ENCODE data around the gene PPP1R10. TPM values are rescaled to one million over a fixed set of nuclear protein-coding genes. Genes with fewer than 3 reads are reported as not detected.

PPP1R10 gene
- total and polyA plus RNA-seq, 2 experiments from 2014 or later: 34.5 to 38.6 TPM

- WGBS (ENCODE audit: low lambda C conversion rate, missing lambda C conversion rate): 87% methylated on average over 7 of the region's 7 CpGs
- no peak overlapping the region for H3K27ac ChIP-seq
- peaks cover 5% of the 10 kb centered on the region for H3K36me3 ChIP-seq (replicated peaks; ENCODE audit: insufficient read depth, low read depth)
- H3K4me2 ChIP-seq: no peak overlapping the region
- no peak overlapping the region for H3K4me3 ChIP-seq
- H3K9me3 ChIP-seq (ENCODE audit: low read depth): no peaks in the 10 kb centered on the region
- no peaks in the 10 kb centered on the region for H3K4me1 ChIP-seq (ENCODE audit: insufficient read depth)
- no peaks in the 10 kb centered on the region for H3K27me3 ChIP-seq
- no peaks in the 10 kb centered on the region for H4K20me1 ChIP-seq (ENCODE audit: insufficient read depth, poor library complexity, severe bottlenecking)
- H2AFZ ChIP-seq: no peak overlapping the region
- no peaks in the 10 kb centered on the region for H3K9me2 ChIP-seq (replicated peaks; ENCODE audit: insufficient read depth)
- TF ChIP-seq CTCF (IDR thresholded peaks at IDR 0.05; ENCODE audit: poor library complexity) (no peak), EZH2 (IDR thresholded peaks at IDR 0.05; ENCODE audit: borderline replicate concordance) (no peak), EZH2phosphoT487 (IDR thresholded peaks at IDR 0.05; ENCODE audit: low read depth, severe bottlenecking, unreplicated experiment) (no peak)
- H3K79me2 ChIP-seq: no peaks in the 10 kb centered on the region
- DNase-seq (ENCODE audit: low spot score): no peak
Measured at GRCh38 chr6:30656513-30656912, 39.5 kb upstream of the PPP1R10 start.

DNA sequence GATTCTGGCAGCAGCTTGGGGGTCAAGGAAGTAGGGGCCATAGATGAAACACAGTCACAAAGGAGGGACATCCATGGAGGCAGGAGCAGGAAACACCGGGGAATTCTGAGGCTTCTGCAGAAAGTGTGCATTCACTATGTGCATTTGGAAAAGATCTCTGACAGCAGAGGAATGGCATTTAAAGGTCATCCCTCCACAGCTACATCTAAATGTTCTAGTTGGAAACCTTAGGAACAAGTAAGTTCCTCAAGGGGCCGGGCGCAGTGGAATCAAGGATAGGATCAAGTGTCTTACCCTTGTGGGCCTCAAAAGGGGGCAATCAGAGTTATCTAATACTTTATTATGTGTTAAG is 38.7 kb upstream of the PPP1R10 start:
- WGBS (ENCODE audit: low lambda C conversion rate, missing lambda C conversion rate): 96% methylated on average over 3 of the region's 3 CpGs
- Histone ChIP-seq H3K4me2 (no peak overlapping the region), H3K4me1 (ENCODE audit: insufficient read depth) (no peaks in the 10 kb centered on the region), H3K36me3 (replicated peaks; ENCODE audit: insufficient read depth, low read depth) (peaks cover 5% of the 10 kb centered on the region), H2AFZ (no peak overlapping the region), H3K27ac (no peak overlapping the region), H3K4me3 (no peak overlapping the region), H3K9me3 (ENCODE audit: low read depth) (no peaks in the 10 kb centered on the region), H3K9me2 (replicated peaks; ENCODE audit: insufficient read depth) (no peaks in the 10 kb centered on the region), H3K27me3 (no peaks in the 10 kb centered on the region), H4K20me1 (ENCODE audit: insufficient read depth, poor library complexity, severe bottlenecking) (no peaks in the 10 kb centered on the region), H3K79me2 (no peaks in the 10 kb centered on the region)
- no peak for DNase-seq (ENCODE audit: low spot score)
- TF ChIP-seq CTCF (IDR thresholded peaks at IDR 0.05; ENCODE audit: poor library complexity): no peak
- no peak for TF ChIP-seq EZH2 (IDR thresholded peaks at IDR 0.05; ENCODE audit: borderline replicate concordance)

GRCh38 chr6:30654798-30655742 is 38.0 kb upstream of the PPP1R10 start:
- Histone ChIP-seq H3K36me3 (replicated peaks; ENCODE audit: insufficient read depth, low read depth) (peaks cover 5% of the 10 kb centered on the region), H3K9me3 (ENCODE audit: low read depth) (no peaks in the 10 kb centered on the region), H3K4me2 (no peak overlapping the region), H2AFZ (no peak overlapping the region), H3K4me1 (ENCODE audit: insufficient read depth) (no peaks in the 10 kb centered on the region), H3K79me2 (no peaks in the 10 kb centered on the region), H4K20me1 (ENCODE audit: insufficient read depth, poor library complexity, severe bottlenecking) (no peaks in the 10 kb centered on the region), H3K4me3 (no peak overlapping the region), H3K9me2 (replicated peaks; ENCODE audit: insufficient read depth) (no peaks in the 10 kb centered on the region), H3K27me3 (no peaks in the 10 kb centered on the region), H3K27ac (no peak overlapping the region)
- no peak for DNase-seq (ENCODE audit: low spot score)
- WGBS (ENCODE audit: low lambda C conversion rate, missing lambda C conversion rate): 90% methylated on average over 19 of the region's 19 CpGs
- TF ChIP-seq CTCF (IDR thresholded peaks at IDR 0.05; ENCODE audit: poor library complexity) (no peak), EZH2phosphoT487 (IDR thresholded peaks at IDR 0.05; ENCODE audit: low read depth, severe bottlenecking, unreplicated experiment) (no peak)

Measured in hepatocyte (in vitro differentiated cells).